GM12873 (cell line): ENCODE results near the gene CAPN10.

Experiments used
- CTCF ChIP-seq: IDR thresholded peaks from 2 replicates; pipeline ENCODE4 v1.5.1; 2012; ENCODE audit warnings: low read depth, mild to moderate bottlenecking, moderate library complexity, low read length, control low read depth; ENCODE audit not compliant: insufficient read depth; ENCODE audit errors: missing control alignments

The CAPN10 gene

GRCh38 chr2:240581811-240582210 lies 4.7 kb upstream of the CAPN10 start:
- TF ChIP-seq CTCF, result no peak

- no peak for TF ChIP-seq CTCF
These were observed 3.8 kb upstream of the CAPN10 start for GRCh38 chr2:240582781-240583180.

DNA sequence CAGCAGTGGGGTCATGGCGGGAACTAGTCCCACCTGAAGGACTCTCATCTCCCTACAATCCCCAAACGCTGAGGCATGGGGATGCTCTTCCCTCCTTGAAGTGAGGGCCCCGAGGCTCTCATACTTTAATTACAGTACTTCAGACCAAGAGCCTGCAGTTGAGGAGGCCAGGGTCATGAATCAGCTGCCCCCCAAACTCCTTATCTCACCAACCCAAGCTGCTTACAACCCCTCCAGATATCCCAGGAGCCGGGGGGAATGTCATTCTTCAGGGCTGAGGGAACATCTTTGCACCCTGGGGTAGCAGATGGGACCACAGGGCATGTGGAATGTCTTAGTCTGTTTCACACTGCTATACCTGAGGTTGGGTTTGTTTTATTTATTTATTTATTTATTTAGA lies 2.8 kb upstream of the CAPN10 start:
- TF ChIP-seq CTCF, result no peak

DNA sequence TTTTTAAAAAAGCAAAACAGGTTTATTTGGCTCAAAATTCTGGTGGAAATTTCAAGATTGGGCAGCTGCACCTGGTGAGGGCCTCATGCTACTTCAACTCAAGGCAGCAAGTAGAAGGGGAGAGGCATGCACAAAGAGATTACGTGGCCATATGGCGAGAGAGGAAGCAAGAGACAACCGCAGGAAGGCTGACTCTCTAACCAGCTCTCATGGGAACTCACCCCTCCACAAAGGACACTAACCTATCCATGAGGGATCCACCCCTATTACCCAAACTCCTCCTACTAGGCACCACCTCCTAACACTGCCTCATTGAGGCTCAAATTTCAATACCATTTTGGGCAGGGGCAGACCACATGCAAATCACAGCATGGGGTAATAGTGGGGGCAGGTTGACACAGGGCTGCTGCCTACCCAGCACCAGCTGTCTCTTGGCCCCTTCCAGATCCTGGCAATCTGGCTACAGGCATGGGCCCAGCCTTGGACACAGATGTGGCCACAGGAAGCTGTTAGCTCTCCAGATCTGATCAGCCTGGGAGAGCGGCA lies 2.0 kb upstream of the CAPN10 start:
- no peak for TF ChIP-seq CTCF

DNA sequence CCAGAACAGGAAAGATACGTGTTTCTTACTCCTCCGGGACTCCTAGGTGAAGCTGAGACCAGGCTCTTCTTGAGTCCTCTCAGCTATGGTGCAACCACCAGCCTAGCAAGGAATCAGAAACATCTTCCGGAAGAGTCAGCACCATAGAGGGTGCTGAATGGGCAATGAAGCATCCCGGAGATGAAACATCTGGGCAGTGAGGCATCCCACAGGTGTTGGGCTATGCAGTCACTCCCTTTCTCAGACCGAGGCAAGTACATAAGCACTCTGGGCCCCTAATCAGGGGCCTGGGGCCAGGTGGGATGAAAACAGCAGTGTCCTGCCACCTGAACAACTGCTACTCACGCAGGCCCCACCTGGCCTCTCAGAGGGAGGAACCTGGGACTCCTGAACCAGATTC lies 1.4 kb upstream of the CAPN10 start:
- TF ChIP-seq CTCF, result no peak

- TF ChIP-seq CTCF, result no peak
These were observed 795 bp upstream of the CAPN10 start for GRCh38 chr2:240585681-240586197.

GRCh38 chr2:240586919-240587800 lies 626 bp downstream of the CAPN10 start:
- TF ChIP-seq CTCF, result no peak
